Calu3 (cell line): ENCODE results near the gene COA3. TPM values are rescaled to one million over a fixed set of nuclear protein-coding genes. Genes with fewer than 3 reads are reported as not detected.

ENCODE experiments used
- BruUV-seq: library from RNA; stranded (reverse); fragments of 400-500 nt; replicated peaks from 2 replicates; lab custom pipeline; 2021; lab: Mats Ljungman, UMichigan
- CTCF ChIA-PET: fragments of 300-600 bp; sonication (Branson Sonifier 250); formaldehyde crosslinking; loops from one replicate; lab custom pipeline; 2022; ENCODE audit warnings: antibody characterized with exemption; lab: Charles Lee
- DNase-seq: peaks from one replicate; pipeline ENCODE4 v3.0.0; 2022
- H3K27ac Mint-ChIP-seq: one replicate; pipeline ENCODE4 v1.8.0; 2022; ENCODE audit warnings: mixed read lengths; ENCODE audit not compliant: unreplicated experiment
- H3K27me3 Mint-ChIP-seq: one replicate; pipeline ENCODE4 v1.8.0; 2022; ENCODE audit warnings: mixed read lengths; ENCODE audit not compliant: unreplicated experiment
- H3K36me3 Mint-ChIP-seq: one replicate; pipeline ENCODE4 v1.8.0; 2022; ENCODE audit warnings: mild to moderate bottlenecking, moderate library complexity, mixed read lengths; ENCODE audit not compliant: insufficient read depth, unreplicated experiment
- H3K4me1 Mint-ChIP-seq: one replicate; pipeline ENCODE4 v1.8.0; 2022; ENCODE audit warnings: mild to moderate bottlenecking, low read depth, mixed read lengths; ENCODE audit not compliant: unreplicated experiment
- H3K4me3 Mint-ChIP-seq: one replicate; pipeline ENCODE4 v1.8.0; 2022; ENCODE audit warnings: mild to moderate bottlenecking, low read depth, moderate library complexity, mixed read lengths; ENCODE audit not compliant: unreplicated experiment
- H3K9me3 Mint-ChIP-seq: one replicate; pipeline ENCODE4 v1.8.0; 2022; ENCODE audit warnings: low read depth, mixed read lengths; ENCODE audit not compliant: unreplicated experiment
- intact Hi-C: fragments of 100-400 bp; cut with micrococcal nuclease; formaldehyde crosslinking; loops from one replicate; pipeline ENCODE4 v1.10.0; 2022; ENCODE audit not compliant: unreplicated experiment
- total RNA-seq: library from RNA; stranded (reverse); gene quantifications from 2 replicates; pipeline ENCODE4 v1.2.3, GENCODE V29; 2022
- TF ChIP-seq, protein P1 (sequence below): fragments of 200-600 bp; IDR thresholded peaks from one replicate; pipeline ENCODE4 v1.8.0; 2022; ENCODE audit warnings: antibody characterized with exemption; ENCODE audit not compliant: unreplicated experiment

The COA3 gene
- total RNA-seq, 1 experiment from 2014 or later: 99.9 TPM

DNA sequence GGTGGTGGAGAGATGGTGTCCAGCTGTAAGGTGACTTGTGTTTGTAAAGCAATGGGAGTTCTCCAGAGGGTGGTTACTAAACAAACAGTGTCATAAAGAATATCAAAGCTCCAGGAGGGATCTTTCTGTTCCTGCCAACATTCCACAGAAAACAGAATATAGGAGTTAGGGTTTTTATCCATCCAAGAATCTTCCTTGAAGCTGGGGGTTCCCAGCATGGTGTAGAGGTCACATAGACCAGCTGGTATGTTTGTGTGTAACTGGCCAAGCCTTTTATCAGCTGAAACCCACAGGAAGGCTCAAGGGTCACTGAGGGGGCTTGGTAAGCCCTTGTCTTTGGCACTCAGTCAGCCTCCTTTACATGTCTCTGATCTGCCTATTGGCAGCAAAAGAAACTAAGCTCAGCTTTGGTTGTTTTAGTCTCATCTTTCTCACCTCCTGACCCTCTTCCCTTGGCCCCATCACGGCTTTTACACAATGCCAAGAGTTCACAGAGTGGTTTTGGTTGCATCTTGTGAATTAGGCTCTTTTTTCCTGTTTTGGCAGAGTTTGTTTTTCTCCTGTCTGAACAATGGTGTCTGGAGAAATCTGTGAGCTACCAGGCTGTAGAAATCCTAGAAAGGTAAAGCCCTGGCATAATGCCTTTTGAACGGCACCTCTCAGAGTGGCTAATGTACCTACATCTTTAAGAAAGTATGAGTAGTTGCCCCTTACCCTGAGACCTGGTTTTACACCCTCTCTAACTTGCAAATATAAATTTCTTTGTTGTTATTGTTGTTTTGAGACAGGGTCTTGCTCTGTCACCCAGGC, 4.8 kb upstream of the COA3 start:
- H3K9me3 Mint-ChIP-seq: no peaks in the 10 kb centered on the region
- CTCF ChIA-PET: interaction anchor here (0.5 kb wide), 1 partner anchor 132 kb away, joined by 12 read pairs; no protein-coding TSS in a partner anchor
- no peak for DNase-seq
- H3K27me3 Mint-ChIP-seq: peaks cover 17% of the 10 kb centered on the region
- no peak overlapping the region for H3K27ac Mint-ChIP-seq
- intact Hi-C loops: no loop called here
- peaks cover 8% of the 10 kb centered on the region for H3K4me1 Mint-ChIP-seq
- TF ChIP-seq, protein P1, sequence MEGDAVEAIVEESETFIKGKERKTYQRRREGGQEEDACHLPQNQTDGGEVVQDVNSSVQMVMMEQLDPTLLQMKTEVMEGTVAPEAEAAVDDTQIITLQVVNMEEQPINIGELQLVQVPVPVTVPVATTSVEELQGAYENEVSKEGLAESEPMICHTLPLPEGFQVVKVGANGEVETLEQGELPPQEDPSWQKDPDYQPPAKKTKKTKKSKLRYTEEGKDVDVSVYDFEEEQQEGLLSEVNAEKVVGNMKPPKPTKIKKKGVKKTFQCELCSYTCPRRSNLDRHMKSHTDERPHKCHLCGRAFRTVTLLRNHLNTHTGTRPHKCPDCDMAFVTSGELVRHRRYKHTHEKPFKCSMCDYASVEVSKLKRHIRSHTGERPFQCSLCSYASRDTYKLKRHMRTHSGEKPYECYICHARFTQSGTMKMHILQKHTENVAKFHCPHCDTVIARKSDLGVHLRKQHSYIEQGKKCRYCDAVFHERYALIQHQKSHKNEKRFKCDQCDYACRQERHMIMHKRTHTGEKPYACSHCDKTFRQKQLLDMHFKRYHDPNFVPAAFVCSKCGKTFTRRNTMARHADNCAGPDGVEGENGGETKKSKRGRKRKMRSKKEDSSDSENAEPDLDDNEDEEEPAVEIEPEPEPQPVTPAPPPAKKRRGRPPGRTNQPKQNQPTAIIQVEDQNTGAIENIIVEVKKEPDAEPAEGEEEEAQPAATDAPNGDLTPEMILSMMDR: no peak
- peaks cover 7% of the 10 kb centered on the region for H3K36me3 Mint-ChIP-seq
- BruUV-seq: no TSS peak
- H3K4me3 Mint-ChIP-seq: no peak overlapping the region

DNA sequence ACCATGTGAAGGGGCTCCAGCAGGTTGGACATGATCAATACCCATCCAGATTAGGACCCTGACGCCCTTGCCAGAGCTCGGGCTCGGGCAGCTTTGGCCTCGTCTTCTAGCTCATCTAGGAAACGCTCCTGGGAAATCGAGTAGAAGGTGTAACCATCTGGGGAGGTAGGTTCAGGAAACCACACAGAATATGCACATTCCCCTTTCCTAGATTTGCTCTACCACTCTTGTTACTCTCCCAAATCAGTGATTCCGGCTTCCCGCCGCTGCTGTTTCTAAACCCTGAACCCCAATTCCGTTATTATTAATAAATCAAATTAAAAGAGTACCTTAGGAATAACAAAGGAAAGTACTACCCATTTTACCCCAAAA, 507 bp downstream of the COA3 start:
- no peaks in the 10 kb centered on the region for H3K9me3 Mint-ChIP-seq
- H3K27ac Mint-ChIP-seq: peak overlapping the region; percentile 73
- DNase-seq: no peak
- CTCF ChIA-PET: interaction anchor here (0.9 to 1.5 kb wide), 5 partner anchors 22 to 219 kb away, joined by 3 to 5 read pairs (median 3); partner anchors contain the start of genes BECN1 and VPS25
- peaks cover 21% of the 10 kb centered on the region for H3K4me1 Mint-ChIP-seq
- H3K27me3 Mint-ChIP-seq: peaks cover 17% of the 10 kb centered on the region
- intact Hi-C loops: no loop called here
- no TSS peak for BruUV-seq
- peak overlapping the region; percentile 86 for H3K4me3 Mint-ChIP-seq
- H3K36me3 Mint-ChIP-seq: peaks cover 36% of the 10 kb centered on the region
- TF ChIP-seq, protein P1: no peak

DNA sequence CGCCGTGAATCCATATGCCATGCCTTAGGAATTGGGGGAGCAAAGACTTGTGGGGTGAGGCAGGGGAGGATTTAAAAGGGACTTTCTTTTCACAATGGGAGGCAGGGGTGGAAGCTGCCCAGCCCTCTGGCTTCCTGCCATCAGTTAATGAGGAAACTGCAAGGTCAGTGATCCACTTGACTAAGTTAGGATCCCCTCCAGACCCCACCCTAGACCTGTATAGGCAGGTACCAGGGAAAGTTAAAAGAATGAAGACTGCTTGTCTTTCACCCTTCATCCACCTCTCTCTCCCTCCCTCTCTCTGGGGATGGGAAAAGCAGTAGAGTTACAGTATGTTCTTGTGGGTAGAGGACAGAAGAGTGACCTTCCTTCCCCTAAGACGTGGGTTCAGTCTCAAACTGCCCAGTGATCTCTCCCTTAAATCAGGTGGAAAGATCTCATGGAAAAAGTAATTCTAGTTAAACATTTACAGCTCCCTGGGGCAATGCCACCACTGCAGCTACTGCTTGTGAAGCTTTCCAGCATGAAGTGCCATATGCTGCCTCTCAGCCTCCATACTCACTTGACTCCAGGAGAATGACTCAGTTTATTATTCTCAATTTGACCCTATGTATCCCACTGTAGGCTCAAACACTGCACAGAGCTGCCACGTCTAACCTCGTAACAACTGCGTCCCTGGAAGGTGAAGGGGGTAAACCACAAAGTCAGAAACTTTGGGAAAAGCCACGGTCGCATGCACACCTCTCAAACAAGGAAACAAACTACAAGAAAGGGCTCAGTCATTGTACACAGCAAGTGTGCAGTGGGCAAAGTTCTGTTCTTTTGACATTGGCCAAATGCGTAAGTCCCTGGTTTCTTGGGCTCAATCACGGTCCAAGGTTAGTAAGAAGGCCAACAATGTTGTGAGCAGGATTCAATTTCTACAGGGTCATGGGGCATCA, 1.2 kb downstream of the COA3 start:
- CTCF ChIA-PET: interaction anchor here (0.6 to 1.5 kb wide), 5 partner anchors 16 to 219 kb away, joined by 3 to 7 read pairs (median 3); partner anchors contain the start of gene VPS25
- peak overlapping the region; percentile 86 for H3K4me3 Mint-ChIP-seq
- intact Hi-C loops: no loop called here
- TF ChIP-seq, protein P1: no peak
- BruUV-seq: no TSS peak
- peaks cover 21% of the 10 kb centered on the region for H3K4me1 Mint-ChIP-seq
- peaks cover 36% of the 10 kb centered on the region for H3K36me3 Mint-ChIP-seq
- H3K27ac Mint-ChIP-seq: peak overlapping the region; percentile 33
- H3K27me3 Mint-ChIP-seq: peaks cover 17% of the 10 kb centered on the region
- H3K9me3 Mint-ChIP-seq: no peaks in the 10 kb centered on the region
- no peak for DNase-seq

DNA sequence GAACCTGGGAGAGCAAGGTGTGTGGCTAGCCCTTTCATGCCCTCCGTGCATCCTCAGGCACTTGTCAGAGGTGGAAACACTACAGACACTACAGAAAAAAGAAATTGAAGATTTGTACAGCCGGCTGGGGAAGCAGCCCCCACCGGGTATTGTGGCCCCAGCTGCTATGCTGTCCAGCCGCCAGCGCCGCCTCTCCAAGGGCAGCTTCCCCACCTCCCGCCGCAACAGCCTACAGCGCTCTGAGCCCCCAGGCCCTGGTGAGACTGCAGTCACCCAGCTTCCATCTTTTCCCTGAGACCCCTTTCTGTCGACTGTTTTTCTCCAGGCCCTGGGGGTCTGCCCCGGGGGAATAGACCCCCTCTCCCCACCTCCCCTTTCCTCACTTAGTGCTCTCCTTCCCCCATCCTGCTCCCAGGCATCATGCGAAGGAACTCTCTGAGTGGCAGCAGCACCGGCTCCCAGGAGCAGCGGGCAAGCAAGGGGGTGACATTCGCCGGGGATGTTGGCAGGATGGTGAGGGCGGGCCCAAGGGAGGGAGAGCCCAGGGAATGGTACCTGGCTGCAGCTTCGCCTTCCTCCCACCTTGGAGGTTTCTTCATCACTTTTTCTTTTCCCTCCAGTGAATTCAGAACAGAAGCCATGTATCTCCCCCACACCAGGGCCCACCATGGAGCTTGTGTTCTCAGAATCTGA, 2.3 kb downstream of the COA3 start:
- DNase-seq: no peak
- H3K27me3 Mint-ChIP-seq: peaks cover 20% of the 10 kb centered on the region
- CTCF ChIA-PET: no interaction called here
- intact Hi-C loops: no loop called here
- H3K9me3 Mint-ChIP-seq: no peaks in the 10 kb centered on the region
- no peak overlapping the region for H3K27ac Mint-ChIP-seq
- no TSS peak for BruUV-seq
- peaks cover 36% of the 10 kb centered on the region for H3K36me3 Mint-ChIP-seq
- no peak overlapping the region for H3K4me3 Mint-ChIP-seq
- H3K4me1 Mint-ChIP-seq: peaks cover 21% of the 10 kb centered on the region
- TF ChIP-seq, protein P1: no peak
